ENCODE results near the gene SPTBN1.

Gene SPTBN1

DNA sequence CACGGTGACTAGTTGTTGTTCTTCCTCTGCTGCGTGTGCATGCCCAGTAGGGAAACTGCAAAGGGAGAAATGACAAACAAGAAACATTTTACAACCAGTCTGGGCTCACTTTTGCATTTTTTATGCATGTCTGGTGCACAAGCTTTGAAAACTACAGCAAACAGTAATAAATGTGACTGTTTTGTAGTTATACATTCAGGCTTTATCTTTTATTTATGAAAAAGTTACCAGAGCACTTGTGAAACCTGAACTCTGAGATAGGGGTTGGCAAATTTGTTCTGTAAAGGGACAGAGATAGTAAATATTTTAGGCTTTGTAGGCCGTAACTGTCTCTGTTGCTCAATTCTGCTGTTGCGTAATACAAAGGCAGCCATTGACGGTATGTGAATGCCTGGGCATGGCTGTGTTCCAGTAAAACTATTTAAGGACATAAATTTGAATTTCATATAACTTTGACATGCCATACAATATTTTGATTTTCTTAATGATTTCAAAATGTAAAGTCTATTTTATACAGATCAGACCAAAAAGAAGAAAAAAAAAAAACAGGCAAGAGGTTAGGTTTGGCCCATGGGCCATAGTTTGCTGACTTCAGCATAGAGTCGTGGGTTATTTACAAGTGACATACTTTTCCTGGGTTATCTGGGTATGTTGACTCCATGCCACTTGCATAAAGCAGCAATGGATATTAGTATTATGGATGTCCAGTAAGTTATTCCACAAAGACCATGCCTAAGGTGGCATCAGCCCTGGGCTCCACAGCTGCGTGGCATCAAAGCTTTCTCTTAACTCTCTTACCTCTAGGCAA lies 213.8 kb downstream of the SPTBN1 start:
- peak in 1 of 2 experiments; percentile 26 for DNase-seq (ENCODE audit: low read depth in 1 of 2, low spot score in 1 of 2)
- in situ Hi-C loops (cut with HindIII; ENCODE audit: low pct_unique_long_range_greater_than_20kb, low sequenced_read_pairs) = no loop called here
- no peak for TF ChIP-seq JUND (IDR thresholded peaks at IDR 0.05; ENCODE audit: low read depth)

GRCh38 chr2:54670485-54671009 lies 214.4 kb downstream of the SPTBN1 start:
- no peak for DNase-seq (ENCODE audit: low read depth in 1 of 2, low spot score in 1 of 2)
- in situ Hi-C loops (cut with HindIII; ENCODE audit: low pct_unique_long_range_greater_than_20kb, low sequenced_read_pairs) = no loop called here
- TF ChIP-seq JUND (IDR thresholded peaks at IDR 0.05; ENCODE audit: low read depth) = no peak

DNA sequence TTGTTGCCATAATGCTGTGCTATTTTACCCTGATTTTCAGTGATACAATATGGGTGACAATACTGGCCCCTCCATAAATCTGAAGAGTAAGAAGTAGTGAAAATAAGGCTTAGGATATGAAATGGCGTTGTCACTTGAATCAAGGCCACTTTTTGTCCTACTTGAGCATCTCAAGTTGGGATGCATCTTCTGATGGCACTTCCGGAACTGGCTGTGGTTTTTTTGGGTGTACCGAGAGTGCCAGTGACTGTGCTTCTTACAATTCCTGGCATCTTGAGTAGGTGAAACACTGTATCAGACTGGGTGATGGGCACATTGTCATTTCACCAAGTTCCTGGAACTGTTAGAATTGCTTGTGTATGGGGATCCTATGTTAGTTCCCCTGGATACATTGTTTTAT lies 214.9 kb downstream of the SPTBN1 start:
- DNase-seq (ENCODE audit: low read depth in 1 of 2, low spot score in 1 of 2) = no peak
- TF ChIP-seq JUND (IDR thresholded peaks at IDR 0.05; ENCODE audit: low read depth) = no peak
- in situ Hi-C loops (cut with HindIII; ENCODE audit: low pct_unique_long_range_greater_than_20kb, low sequenced_read_pairs) = no loop called here

DNA sequence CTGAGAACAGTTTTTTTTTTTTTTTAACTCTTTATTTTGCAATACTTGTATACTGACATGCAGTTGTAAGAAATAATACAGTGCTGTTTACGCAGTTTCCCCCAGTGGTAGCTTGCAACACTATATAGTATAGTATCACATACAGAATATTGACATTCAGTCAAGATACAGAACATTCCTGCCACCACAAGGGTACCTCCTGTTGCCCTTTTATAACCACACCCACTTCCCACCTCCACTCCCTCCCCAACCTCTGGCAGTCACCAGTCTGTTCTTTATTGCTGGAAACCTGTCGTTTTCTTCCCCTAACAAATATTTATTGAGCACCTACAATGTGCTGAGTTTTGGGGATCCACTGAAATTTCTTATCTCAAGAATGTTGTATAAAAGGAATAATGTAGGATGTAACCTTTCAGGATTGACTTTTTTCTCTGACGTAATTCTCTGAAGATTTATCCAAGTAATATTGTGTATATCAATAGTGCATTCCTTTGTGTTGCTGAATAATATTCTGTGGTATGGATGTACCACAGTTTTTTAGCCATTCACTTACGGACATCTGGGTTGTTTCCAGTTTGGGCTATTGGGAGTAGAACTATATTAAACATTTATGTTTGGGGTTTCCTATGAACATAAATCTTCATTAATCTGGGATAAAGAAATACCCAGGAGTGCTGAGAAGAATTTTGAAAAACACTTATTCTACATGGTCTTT lies 215.9 kb downstream of the SPTBN1 start:
- no peak for TF ChIP-seq JUND (IDR thresholded peaks at IDR 0.05; ENCODE audit: low read depth)
- no peak for DNase-seq (ENCODE audit: low read depth in 1 of 2, low spot score in 1 of 2)
- in situ Hi-C loops (cut with HindIII; ENCODE audit: low pct_unique_long_range_greater_than_20kb, low sequenced_read_pairs) = no loop called here

DNA sequence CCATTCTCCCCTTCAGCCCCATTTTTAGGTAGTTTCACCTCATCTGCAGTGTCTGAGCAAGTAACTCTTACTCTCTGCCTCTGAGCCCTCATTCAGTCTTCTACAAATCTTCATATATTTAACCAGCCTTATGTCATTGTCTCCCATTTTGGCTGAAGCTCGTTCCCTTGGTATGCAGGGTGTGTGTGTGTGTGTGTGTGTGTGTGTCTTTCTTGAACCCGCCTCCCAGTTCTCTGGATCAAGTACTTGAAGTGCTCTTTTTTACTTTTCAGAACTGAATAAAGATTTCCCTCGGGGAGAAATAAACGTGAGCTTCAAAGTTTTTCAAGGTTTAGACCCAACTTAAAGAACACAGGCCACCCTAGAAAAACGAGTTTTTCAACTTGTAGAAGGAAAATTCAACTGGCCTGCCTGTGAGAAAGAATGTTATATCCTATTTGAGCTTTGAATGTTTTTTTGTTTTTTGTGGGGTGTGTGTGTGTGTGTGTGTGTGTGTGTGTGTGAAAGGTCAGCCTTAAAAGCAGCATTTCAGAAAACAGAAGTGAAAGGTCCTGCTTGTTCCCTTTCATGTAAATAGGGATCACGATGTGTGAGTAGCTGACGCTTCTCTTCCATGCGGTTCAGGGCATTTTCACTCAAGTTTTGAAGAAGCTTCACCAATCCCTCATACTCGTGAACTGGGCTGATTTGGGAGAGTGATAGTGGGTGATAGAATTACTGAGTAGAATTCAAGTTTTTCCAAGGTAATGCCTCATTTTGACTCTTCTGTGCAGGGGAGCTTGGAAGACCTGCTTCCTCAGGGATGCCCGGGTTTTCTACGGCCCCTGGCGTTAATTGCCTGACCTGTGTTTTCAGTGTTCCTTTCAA lies 216.7 kb downstream of the SPTBN1 start:
- DNase-seq (ENCODE audit: low read depth in 1 of 2, low spot score in 1 of 2) = peak in 1 of 2 experiments; percentile 31
- in situ Hi-C loops (cut with HindIII; ENCODE audit: low pct_unique_long_range_greater_than_20kb, low sequenced_read_pairs) = no loop called here
- no peak for TF ChIP-seq JUND (IDR thresholded peaks at IDR 0.05; ENCODE audit: low read depth)

- no peak for TF ChIP-seq JUND (IDR thresholded peaks at IDR 0.05; ENCODE audit: low read depth)
- DNase-seq (ENCODE audit: low read depth in 1 of 2, low spot score in 1 of 2) = no peak
- in situ Hi-C loops (cut with HindIII; ENCODE audit: low pct_unique_long_range_greater_than_20kb, low sequenced_read_pairs) = no loop called here
Measured at GRCh38 chr2:54673501-54673998, 217.4 kb downstream of the SPTBN1 start.

DNA sequence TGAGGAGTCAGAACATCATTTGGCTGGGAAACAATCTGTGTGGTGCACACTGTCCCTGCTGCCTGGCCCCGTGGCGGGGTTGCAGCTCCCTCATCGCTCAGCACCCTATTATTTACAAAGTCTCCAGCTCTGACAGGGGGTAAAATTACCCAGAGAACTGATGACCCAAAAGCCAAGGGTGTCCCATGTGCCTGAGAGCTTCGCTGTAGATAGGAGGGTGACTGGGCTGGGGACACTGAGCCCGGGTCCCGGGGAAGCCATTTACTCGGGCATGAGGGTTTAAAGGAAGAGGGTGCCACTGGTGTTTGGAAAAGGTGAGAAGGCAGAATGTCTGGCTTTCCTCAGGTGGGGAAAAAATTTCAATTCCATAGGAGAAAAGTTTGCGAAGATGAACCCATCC lies 219.2 kb downstream of the SPTBN1 start:
- in situ Hi-C loops (cut with HindIII; ENCODE audit: low pct_unique_long_range_greater_than_20kb, low sequenced_read_pairs) = no loop called here
- DNase-seq (ENCODE audit: low read depth in 1 of 2, low spot score in 1 of 2) = no peak
- no peak for TF ChIP-seq JUND (IDR thresholded peaks at IDR 0.05; ENCODE audit: low read depth)

GRCh38 chr2:54675738-54676137 lies 219.6 kb downstream of the SPTBN1 start:
- DNase-seq (ENCODE audit: low read depth in 1 of 2, low spot score in 1 of 2) = no peak
- in situ Hi-C loops (cut with HindIII; ENCODE audit: low pct_unique_long_range_greater_than_20kb, low sequenced_read_pairs) = no loop called here
- TF ChIP-seq JUND (IDR thresholded peaks at IDR 0.05; ENCODE audit: low read depth) = no peak

- TF ChIP-seq JUND (IDR thresholded peaks at IDR 0.05; ENCODE audit: low read depth) = no peak
- in situ Hi-C loops (cut with HindIII; ENCODE audit: low pct_unique_long_range_greater_than_20kb, low sequenced_read_pairs) = no loop called here
- DNase-seq (ENCODE audit: low read depth in 1 of 2, low spot score in 1 of 2) = no peak
Measured at GRCh38 chr2:54676656-54677055, 220.5 kb downstream of the SPTBN1 start.

- no peak for DNase-seq (ENCODE audit: low read depth in 1 of 2, low spot score in 1 of 2)
- no peak for TF ChIP-seq JUND (IDR thresholded peaks at IDR 0.05; ENCODE audit: low read depth)
- in situ Hi-C loops (cut with HindIII; ENCODE audit: low pct_unique_long_range_greater_than_20kb, low sequenced_read_pairs) = no loop called here
Measured at GRCh38 chr2:54677476-54678265, 221.5 kb downstream of the SPTBN1 start.

DNA sequence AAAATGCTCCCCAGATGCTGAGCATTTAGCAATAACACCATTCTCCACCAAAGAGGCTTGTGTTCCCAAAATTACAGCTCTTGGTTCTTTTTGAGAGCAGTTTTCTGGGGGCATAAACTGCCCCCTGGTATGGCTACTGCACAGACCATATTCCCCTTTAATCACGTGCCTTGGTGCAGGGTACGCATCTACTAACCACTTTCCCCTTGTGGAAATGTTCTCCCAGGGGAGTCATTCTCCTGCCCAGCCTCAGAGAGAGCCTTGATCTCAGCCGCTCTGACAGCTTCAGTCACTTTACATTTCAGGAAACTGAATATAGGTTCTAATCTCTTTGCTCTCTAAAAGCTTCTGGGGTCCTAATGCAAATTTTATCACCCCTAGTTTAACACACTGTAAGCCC lies 222.6 kb downstream of the SPTBN1 start:
- in situ Hi-C loops (cut with HindIII; ENCODE audit: low pct_unique_long_range_greater_than_20kb, low sequenced_read_pairs) = no loop called here
- TF ChIP-seq JUND (IDR thresholded peaks at IDR 0.05; ENCODE audit: low read depth) = no peak
- DNase-seq (ENCODE audit: low read depth in 1 of 2, low spot score in 1 of 2) = no peak

Measured in T47D (cell line).